Stimulated activated CD8-positive, alpha-beta memory T cell treated with anti-CD3 and anti-CD28 coated beads, Interleukin-4, amount 100 ng/mL, for 1 hour (primary cell): ENCODE measurements around the gene OR6B1.

ENCODE experiments used
- DNase-seq, 2 donors: peaks; one replicate each; pipeline ENCODE4 v3.0.0-alpha.2; 2020; ENCODE audit warnings: low read depth in 2 of 2, low spot score in 1 of 2

Gene OR6B1

GRCh38 chr7:144000020-144000419, at the start of gene OR6B1:
Gene OR6B1, plus strand, starts transcription at chr7:144000320. Its CDS starts 3,677 bp downstream, at chr7:144003997.
- DNase-seq: no peak

DNA sequence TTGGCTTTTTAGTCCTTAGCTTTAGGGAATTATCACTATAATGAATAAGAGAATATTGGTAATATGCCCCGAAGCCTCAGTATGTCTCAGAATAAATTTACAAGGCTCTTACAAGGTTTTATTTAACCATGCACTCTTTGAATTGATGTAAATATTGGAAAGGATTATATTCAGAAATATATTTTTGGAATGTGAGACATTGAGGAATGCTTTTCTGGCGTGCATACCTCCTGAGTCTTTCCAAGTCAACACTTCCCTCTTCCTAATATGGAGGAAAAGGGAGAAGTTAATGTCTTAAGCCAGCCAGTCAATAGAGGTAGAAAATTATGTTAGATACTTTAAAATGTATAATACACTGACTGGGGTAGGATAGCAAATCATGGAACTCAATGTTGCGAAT, 46.7 kb upstream of the OR6B1 start:
- no peak for DNase-seq

GRCh38 chr7:143954135-143954534, 46.0 kb upstream of the OR6B1 start:
- DNase-seq: no peak

DNA sequence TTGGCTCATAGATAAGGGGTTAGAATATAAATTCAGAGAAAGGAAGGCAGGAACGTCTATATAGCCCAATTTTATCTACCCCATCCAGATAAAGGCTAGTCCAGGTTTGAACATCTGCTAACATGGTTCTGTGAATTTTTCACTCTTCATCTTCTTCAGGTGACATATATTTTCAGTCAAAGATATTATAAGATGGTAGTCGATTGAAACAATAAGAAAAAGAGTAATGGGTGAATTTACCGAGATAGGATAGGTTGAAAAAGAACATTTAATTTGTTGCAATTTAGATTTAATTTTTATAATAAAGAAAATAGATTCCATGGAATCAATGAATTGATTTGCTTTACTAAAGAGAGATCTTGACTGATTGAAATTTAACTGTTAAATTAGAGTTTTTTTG, 45.6 kb upstream of the OR6B1 start, which contains the start of gene OR2F1:
Gene OR2F1 (plus strand): TSS at position 301 of the 400 bp plus-strand sequence. CDS start 5,127 bp downstream, outside the sequence.
- no peak for DNase-seq

- no peak for DNase-seq
These were observed 41.3 kb upstream of the OR6B1 start for GRCh38 chr7:143958781-143959180.

DNA sequence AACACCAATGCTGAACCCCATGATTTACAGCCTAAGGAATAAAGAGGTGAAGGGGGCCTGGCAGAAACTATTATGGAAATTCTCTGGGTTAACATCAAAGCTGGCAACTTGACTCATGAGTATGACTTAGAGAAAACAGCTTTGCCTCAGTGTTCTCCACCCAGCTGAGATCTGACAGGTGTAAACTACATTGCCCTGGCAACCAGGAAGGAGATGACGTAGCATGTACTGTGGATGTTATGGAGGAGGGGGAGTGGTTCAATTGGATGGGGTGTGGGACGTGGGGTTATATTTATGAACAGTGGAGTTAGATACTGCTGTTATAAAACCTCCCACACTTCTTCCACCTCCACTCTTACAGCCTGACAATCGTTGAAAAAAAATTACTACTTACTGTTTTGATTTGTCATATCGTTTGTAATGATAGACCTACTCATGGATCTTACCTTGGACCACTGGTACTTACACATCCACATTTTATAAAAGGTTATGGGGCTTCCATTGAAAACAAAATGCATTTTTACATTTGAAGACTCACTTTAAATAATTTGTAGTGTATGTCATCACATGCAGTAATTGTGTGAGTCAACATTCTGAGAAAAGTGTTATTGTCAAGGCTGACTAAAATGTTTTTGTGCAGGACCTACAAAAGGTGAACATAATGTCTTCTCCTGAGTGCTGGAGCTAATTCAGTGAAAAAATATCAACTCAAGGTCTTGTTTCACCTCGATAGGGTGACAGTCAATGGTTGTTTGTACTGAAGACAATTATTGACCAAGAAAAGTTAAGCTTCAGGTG, 39.1 kb upstream of the OR6B1 start:
- DNase-seq: no peak

- no peak for DNase-seq
These were observed 34.8 kb upstream of the OR6B1 start for GRCh38 chr7:143965280-143965679.

DNA sequence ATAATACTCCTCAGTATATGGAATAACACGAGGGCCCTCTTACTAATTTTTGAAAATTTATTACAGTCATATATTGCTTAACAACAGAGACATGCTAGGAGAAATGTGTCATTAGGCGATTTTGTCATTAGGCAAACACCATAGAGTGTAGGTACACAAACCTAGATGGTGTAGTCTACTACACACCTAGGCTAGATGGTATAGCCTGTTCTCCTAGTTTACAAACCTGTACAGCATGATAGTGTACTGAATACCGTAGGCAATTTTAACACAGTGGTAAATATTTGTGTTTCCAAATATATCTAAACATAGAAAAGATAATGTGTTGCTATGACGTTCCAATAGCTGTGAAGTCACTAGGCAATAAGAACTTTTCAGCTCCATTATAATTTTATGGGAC, 32.7 kb upstream of the OR6B1 start:
- DNase-seq: no peak

DNA sequence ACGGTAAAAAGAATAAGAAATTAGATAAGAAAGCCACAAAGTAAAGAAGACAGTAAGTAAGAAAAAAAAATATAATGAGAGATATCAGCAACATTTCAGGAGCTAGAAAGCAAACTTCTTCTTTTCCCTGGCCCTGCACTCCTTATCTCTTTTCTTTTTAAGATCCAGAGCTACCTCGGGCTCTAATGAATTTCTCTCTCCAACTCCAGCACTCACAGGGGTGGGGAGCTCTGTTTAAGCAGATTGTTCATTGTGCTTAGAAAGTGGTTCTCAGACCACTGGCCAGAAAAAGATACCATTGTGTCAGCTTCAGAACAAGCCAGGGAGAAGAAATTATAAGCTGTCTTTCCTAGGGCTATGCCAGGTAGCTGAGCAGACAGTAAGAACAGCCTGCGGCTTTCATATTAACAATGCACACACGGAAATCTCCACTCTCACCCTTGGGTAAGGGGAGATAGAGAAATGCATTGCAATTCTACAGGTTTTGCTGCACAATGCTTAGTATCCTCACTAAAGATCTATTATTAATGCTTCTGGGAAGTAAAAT, 26.2 kb upstream of the OR6B1 start:
- no peak for DNase-seq

DNA sequence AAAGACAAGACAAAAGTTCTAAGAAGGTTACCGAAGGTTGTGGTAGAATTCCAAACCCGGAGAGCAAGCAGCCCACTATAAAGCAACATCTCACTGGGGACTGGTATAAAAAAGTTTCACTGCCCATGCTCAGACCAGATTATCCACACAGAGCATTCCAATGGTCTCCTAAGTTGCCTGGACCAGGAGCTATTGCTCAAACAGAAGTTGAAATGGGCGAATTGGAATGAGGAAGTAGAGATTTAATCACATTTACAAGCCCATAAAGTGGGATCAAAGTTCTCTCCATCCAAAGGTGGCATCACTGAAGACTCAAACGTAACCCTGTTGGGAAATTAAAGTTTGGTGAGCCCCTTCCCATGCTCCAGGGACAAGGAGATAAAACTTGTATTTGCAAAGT, 25.7 kb upstream of the OR6B1 start:
- DNase-seq: no peak

DNA sequence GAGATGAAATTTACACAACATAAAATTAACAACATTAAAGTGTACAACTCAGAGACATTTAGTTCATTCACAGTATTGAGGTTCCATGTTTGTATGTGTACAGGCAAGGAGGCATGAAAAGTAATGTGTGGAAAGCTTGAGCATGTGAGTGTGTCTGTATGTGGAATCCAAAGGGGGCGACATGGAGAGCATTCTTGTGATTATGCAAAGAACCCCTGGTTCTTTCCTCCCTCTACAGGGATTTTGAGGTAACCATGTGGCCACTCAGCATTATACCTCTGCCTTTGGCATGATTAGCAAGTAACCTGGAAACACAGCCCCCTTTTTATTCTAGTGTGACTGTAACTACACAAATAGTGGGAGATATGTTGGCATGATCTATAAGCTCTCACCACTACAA, 24.5 kb upstream of the OR6B1 start:
- no peak for DNase-seq

- DNase-seq: no peak
These were observed 21.5 kb upstream of the OR6B1 start for GRCh38 chr7:143978585-143978984.

DNA sequence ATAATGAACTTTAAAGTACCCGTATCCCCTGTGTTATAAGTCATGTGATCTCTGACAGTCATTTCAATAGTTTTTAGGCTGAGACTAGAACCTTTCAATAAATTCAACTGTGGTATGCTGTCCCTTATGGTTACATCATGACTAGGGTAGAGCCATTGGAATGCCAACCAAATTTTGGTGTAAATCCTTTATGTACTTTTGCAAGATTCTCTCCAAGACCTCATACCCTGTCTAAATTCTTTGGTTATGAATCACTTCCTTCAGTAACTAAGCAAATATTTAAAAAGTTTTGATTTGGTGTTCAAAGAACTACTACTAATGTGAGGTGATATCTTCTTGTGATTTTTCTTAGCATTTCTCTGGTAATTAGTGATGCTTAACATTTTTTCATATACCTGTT, 20.8 kb upstream of the OR6B1 start:
- no peak for DNase-seq

- no peak for DNase-seq
These were observed 20.1 kb upstream of the OR6B1 start for GRCh38 chr7:143979998-143980397.

GRCh38 chr7:143980746-143981510, 19.2 kb upstream of the OR6B1 start:
- no peak for DNase-seq

DNA sequence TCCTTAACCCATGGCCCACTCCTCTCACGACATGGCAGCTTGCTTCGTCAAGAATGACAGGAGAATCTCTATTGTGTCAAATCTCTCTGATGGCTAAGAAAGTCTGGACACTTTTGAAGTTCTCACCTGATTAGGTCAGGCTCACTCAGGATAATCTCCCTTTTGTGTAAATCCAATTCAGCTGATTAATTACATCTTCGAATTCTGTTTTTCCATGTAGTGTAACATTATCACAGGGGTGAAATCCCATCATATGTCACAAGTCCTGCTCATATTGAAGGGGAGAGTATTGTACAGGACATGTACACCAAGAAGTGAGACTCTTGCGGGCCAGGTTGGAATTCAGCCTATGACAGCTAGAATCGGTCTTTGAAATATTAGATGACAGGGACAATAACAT, 16.2 kb upstream of the OR6B1 start:
- no peak for DNase-seq

DNA sequence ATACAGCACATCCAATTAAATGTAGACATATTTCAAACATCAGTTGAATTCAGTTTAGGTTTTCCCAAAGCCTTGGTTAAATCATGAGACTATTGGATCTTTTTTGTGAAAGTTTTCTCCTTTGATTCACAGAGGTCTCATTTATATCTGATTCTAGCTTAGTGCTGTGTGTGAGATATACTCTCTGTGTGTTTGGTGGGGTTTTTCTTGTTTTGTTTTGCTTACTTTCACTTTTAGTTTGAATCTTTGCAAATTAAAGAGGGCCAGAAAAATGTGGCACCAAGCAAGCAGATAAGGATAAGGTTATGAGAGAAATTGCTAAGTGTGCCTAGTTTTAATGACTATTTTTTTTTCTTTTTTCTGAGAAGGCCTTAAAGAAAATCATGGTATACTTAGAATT, 12.6 kb upstream of the OR6B1 start:
- no peak for DNase-seq

- DNase-seq: no peak
These were observed 11.0 kb upstream of the OR6B1 start for GRCh38 chr7:143988976-143989745.

DNA sequence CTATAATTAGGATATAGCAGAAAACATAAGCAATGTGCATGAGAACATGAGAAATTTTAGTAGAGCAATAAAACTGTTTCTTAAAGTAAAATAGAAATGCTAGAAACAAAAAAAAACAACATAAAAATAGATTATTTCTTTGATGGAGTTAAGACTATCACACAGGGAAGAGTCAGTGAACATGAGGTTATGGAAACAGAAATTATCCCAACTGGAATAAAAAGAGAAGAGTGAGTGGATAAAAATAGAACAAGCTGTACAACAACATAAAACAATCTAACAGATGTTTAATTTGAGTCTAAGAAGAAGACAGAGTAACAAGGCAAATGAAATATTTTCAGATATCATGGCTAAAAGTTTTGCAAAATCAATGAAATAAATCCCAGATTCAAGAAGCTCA, 7.5 kb upstream of the OR6B1 start:
- no peak for DNase-seq

- DNase-seq: no peak
These were observed 6.2 kb upstream of the OR6B1 start for GRCh38 chr7:143993924-143994323.

DNA sequence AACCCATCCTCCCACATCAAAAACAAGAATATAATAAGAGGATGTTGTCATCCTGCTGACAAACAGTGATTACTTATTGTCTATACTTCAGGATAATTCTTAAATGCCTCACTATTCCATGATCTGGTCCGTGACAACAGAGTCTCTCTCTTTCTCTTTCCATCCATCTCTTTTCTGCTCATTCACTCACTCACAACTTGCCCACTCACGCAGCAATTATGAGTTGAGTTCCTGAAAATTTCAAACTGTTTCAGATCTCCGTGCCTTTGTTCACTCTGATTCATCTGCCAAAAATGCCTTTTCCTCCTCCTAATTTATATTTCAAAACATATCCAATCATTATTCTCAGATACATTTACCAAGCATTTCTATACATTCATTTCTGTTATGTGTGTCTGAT, 1.4 kb downstream of the OR6B1 start:
- no peak for DNase-seq
